BE2C (cell line): ENCODE results near the gene MAPK13.

Experiments
- DNase-seq: peaks from one replicate; pipeline ENCODE4 v3.0.0-alpha.2; 2020
- H3K27me3 ChIP-seq: fragments of 250-450 bp; sonication (Bioruptor Pico); 2 replicates; pipeline ENCODE4 v1.5.1; 2020; ENCODE audit warnings: mild to moderate bottlenecking
- H3K36me3 ChIP-seq: fragments of 250-450 bp; sonication (Bioruptor Pico); 2 replicates; pipeline ENCODE4 v1.5.1; 2020; ENCODE audit warnings: mild to moderate bottlenecking
- H3K4me1 ChIP-seq: fragments of 250-450 bp; sonication (Bioruptor Pico); 2 replicates; pipeline ENCODE4 v1.5.1; 2020
- H3K4me3 ChIP-seq: 2 replicates; pipeline ENCODE4 v1.5.1; 2011; ENCODE audit warnings: low read depth, low read length
- H3K9me3 ChIP-seq: fragments of 250-450 bp; sonication (Bioruptor Pico); 2 replicates; pipeline ENCODE4 v1.5.1; 2020
- TF ChIP-seq, protein P1 (sequence below): IDR thresholded peaks from 2 replicates; pipeline ENCODE4 v1.5.1; 2012; ENCODE audit warnings: mild to moderate bottlenecking, low read depth, low read length

MAPK13 gene

DNA sequence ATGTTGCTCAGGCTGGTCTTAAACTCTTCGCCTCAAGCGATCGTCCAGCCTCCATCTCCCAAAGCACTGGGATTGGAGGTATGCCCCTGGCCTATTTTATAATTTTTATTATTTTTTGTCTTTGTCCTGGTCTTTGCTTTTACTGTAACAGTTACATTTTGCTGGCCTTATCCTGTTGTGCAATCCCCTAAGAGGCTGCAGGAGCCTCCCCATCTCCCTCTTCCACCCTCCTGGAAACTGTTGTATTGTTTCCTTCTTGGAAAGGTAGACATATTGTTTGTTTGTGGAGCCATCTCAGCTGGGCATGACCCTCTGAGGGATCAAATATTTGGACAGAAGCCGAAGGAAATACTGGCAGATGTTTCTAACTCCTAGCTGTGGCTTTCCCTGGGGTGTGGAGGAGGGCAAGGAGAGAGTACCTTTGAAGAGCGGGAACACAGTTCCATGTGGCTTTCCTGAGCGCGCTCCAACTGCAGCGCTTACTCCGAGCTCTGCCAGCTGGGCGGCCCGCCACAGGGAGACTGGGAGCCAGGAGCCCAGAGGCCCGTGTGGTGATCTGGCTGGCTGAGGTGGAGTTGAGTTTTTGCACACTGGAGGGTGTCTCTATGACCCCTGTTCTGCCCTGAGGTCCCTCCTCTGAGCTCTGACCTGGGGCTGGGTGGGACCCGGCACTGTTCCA lies 4.9 kb downstream of the MAPK13 start:
- Histone ChIP-seq H3K4me3 (no peak overlapping the region), H3K9me3 (no peaks in the 10 kb centered on the region), H3K4me1 (peaks cover 31% of the 10 kb centered on the region), H3K27me3 (no peaks in the 10 kb centered on the region), H3K36me3 (no peaks in the 10 kb centered on the region)
- TF ChIP-seq, protein P1, sequence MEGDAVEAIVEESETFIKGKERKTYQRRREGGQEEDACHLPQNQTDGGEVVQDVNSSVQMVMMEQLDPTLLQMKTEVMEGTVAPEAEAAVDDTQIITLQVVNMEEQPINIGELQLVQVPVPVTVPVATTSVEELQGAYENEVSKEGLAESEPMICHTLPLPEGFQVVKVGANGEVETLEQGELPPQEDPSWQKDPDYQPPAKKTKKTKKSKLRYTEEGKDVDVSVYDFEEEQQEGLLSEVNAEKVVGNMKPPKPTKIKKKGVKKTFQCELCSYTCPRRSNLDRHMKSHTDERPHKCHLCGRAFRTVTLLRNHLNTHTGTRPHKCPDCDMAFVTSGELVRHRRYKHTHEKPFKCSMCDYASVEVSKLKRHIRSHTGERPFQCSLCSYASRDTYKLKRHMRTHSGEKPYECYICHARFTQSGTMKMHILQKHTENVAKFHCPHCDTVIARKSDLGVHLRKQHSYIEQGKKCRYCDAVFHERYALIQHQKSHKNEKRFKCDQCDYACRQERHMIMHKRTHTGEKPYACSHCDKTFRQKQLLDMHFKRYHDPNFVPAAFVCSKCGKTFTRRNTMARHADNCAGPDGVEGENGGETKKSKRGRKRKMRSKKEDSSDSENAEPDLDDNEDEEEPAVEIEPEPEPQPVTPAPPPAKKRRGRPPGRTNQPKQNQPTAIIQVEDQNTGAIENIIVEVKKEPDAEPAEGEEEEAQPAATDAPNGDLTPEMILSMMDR = no peak
- DNase-seq = no peak

DNA sequence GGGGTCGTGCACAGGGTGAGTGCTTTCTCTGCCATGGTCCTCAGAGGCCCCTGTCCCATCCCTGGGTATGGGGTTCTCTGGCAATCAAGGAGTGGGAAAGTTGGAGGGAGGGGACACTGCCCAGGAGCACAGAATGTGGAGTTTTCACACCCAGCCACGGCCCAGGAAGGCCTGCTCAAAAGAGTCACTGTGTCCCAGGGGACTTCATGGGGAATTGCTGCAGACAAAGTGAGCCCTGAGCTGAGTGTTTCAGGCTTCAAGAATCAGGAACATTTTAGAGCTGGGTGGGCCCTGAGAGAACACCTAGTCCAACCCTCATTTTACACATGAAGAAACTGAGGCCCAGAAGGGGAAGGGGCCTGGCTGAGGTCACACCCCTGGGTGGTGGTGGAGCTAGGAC lies 5.7 kb downstream of the MAPK13 start:
- TF ChIP-seq, protein P1 = no peak
- Histone ChIP-seq H3K27me3 (no peaks in the 10 kb centered on the region), H3K9me3 (no peaks in the 10 kb centered on the region), H3K4me1 (peaks cover 30% of the 10 kb centered on the region), H3K36me3 (no peaks in the 10 kb centered on the region), H3K4me3 (no peak overlapping the region)
- DNase-seq = no peak

DNA sequence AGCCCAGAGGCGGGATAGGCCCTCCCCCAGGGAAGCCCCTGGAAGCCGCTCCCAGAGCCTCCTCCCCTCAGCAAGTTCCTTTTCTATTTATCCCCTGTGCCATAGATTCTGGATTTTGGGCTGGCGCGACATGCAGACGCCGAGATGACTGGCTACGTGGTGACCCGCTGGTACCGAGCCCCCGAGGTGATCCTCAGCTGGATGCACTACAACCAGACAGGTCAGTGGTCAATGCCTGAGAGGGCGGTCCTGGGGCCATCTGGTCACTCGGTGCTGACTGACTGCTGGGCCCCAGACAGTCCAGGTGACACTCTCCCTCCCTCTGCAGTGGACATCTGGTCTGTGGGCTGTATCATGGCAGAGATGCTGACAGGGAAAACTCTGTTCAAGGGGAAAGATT lies 6.2 kb downstream of the MAPK13 start:
- TF ChIP-seq, protein P1 = no peak
- H3K4me1 ChIP-seq = peaks cover 25% of the 10 kb centered on the region
- no peak for DNase-seq
- H3K27me3 ChIP-seq = no peaks in the 10 kb centered on the region
- H3K4me3 ChIP-seq = no peak overlapping the region
- no peaks in the 10 kb centered on the region for H3K36me3 ChIP-seq
- no peaks in the 10 kb centered on the region for H3K9me3 ChIP-seq

DNA sequence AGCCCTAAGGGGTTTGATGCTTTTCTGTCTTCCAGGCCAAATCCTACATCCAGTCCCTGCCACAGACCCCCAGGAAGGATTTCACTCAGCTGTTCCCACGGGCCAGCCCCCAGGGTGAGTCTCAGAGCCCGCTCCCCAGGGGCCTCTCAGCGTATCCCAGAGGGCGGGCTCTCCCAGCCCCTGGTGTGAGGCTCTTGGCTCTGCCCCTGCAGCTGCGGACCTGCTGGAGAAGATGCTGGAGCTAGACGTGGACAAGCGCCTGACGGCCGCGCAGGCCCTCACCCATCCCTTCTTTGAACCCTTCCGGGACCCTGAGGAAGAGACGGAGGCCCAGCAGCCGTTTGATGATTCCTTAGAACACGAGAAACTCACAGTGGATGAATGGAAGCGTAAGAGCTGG lies 8.4 kb downstream of the MAPK13 start:
- H3K9me3 ChIP-seq = no peaks in the 10 kb centered on the region
- no peaks in the 10 kb centered on the region for H3K27me3 ChIP-seq
- H3K4me1 ChIP-seq = peaks cover 10% of the 10 kb centered on the region
- H3K4me3 ChIP-seq = no peak overlapping the region
- DNase-seq = no peak
- TF ChIP-seq, protein P1 = no peak
- no peaks in the 10 kb centered on the region for H3K36me3 ChIP-seq

DNA sequence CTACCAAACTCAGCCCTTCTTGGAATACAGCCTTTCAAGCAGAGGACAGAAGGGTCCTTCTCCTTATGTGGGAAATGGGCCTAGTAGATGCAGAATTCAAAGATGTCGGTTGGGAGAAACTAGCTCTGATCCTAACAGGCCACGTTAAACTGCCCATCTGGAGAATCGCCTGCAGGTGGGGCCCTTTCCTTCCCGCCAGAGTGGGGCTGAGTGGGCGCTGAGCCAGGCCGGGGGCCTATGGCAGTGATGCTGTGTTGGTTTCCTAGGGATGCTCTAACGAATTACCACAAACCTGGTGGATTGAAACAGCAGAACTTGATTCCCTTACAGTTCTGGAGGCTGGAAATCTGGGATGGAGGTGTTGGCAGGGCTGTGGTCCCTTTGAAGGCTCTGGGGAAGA lies 9.1 kb downstream of the MAPK13 start:
- Histone ChIP-seq H3K27me3 (no peaks in the 10 kb centered on the region), H3K4me3 (no peak overlapping the region), H3K9me3 (no peaks in the 10 kb centered on the region), H3K36me3 (no peaks in the 10 kb centered on the region), H3K4me1 (peaks cover 10% of the 10 kb centered on the region)
- peak; percentile 91 for DNase-seq
- TF ChIP-seq, protein P1 = peak; percentile 82

DNA sequence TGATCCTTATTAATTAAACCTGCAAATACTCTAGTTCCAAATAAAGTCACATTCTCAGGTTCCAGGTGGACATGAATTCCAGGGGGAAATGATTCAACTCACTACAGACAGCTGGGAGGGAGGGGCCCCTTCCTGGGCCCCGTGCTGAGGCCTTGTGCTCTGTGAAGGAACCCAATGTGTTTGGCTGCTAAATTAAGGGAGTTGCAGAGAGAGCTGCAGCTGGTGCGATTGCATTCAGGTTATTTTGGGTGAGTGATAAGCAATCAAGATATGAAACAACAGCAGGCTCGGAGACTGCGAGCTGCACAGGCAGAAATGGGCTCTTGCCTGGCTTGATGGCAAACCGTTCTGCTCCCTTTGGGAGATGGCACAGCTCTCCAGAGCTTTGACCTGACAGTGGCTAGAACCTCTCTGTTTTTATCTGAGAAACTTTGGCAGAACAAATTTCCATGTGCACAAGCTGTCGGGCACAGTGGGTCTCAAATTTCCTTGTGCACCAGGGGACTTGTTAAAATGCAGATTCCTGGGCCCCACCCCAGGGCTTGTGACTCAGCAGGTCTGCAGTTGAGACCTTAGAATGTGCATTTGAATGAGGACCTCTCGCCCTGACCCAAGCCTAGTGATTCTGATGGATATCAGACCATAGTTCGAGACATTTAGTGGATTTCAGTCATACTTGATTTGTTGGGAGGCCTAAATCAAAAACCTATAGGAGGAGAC lies 9.8 kb downstream of the MAPK13 start:
- peaks cover 10% of the 10 kb centered on the region for H3K4me1 ChIP-seq
- no peaks in the 10 kb centered on the region for H3K9me3 ChIP-seq
- DNase-seq = no peak
- no peaks in the 10 kb centered on the region for H3K36me3 ChIP-seq
- no peaks in the 10 kb centered on the region for H3K27me3 ChIP-seq
- no peak overlapping the region for H3K4me3 ChIP-seq
- TF ChIP-seq, protein P1 = no peak
